HG03442 (cell line): ENCODE measurements around the gene ABCG2.

ENCODE experiments used
- ATAC-seq: cut with Tn5 transposase; IDR thresholded peaks from one replicate; pipeline ENCODE4 v1.9.1; 2021; ENCODE audit warnings: mild to moderate bottlenecking, moderate library complexity; ENCODE audit not compliant: unreplicated experiment

ABCG2 gene

GRCh38 chr4:88077911-88078524, 80.4 kb downstream of the ABCG2 start:
- ATAC-seq = no peak

- ATAC-seq = no peak
Observed at GRCh38 chr4:88075336-88075735, 83.1 kb downstream of the ABCG2 start.

DNA sequence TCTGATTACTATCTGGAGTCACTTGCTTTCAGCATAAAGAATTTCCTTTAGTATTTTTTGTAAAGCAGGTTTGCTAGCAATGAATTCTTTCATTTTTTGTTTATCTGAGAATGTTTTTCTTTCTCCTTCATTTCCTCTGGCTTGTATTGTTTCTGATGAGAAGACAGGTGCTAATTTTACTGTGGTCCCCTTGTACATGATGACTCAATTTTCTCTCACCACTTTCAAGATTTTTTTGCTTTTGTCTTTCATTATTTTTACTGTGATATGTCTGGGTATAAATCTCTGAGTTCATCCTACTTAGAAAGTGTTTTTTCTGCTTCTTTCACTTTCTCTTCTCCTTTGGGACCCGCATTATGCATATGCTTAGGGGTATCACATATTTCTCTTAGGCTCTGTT, 88.4 kb downstream of the ABCG2 start:
- ATAC-seq = no peak

- ATAC-seq = no peak
Observed at GRCh38 chr4:88064410-88064809, 94.0 kb downstream of the ABCG2 start.

GRCh38 chr4:88063634-88064296, 94.7 kb downstream of the ABCG2 start:
- no peak for ATAC-seq

DNA sequence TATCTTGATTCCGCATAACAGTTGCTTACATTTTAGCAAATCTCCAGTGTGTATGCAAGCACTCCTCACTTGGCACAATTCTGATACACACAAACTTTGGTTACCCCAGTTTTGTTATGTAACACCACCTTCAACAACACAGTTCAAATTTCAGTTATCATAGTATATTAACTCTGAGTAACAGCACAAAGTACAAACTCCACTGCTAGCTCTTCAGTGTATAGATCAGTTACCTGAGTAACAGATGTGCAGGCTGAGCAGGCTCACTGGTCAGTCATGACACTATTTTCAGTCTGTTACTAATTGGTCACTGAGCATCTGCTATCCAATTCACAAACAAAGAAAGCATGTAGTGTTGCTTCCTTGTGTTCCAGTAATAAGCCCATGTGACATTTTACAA, 95.6 kb downstream of the ABCG2 start:
- ATAC-seq = no peak

GRCh38 chr4:88062311-88062710, 96.1 kb downstream of the ABCG2 start:
- no peak for ATAC-seq

DNA sequence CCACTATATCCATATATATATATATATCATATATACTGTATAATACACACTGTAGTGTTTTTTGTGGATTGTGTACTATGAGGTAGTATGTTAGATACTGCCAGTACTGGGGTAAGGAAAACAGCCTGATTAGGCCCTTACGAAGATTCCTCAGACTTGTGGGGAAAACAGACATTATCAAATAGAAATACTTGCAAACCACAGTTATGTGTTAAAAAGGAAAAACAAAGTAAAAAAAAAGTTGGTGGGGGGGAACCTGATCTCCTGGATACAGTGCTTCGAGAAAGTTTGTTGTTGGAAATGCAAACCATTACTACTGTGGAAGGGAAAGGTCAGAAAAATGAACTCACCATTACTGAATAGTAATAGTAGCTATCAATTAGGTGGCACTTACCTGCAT, 98.0 kb downstream of the ABCG2 start:
- no peak for ATAC-seq

DNA sequence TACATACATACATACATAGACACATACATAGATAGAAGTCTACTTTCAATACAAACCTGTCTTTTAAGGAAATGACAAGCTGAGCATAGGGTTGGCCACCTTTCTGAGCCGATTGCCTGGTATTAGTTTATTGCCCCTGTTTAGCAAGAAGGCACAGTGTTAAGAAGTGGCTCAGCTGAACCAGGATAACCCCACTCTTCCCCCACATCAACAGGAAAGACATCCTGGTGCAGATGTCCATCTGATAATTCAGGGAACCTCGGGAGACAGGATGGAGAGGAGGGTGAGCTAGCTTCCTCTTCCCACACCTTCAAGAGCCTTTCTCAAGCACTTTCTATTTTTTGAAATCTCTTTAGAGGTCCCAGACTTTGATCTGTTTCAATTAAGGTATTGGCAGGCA, 98.7 kb downstream of the ABCG2 start:
- no peak for ATAC-seq

GRCh38 chr4:88058295-88058694, 100.1 kb downstream of the ABCG2 start:
- no peak for ATAC-seq

GRCh38 chr4:88054901-88055300, 103.5 kb downstream of the ABCG2 start:
- no peak for ATAC-seq

DNA sequence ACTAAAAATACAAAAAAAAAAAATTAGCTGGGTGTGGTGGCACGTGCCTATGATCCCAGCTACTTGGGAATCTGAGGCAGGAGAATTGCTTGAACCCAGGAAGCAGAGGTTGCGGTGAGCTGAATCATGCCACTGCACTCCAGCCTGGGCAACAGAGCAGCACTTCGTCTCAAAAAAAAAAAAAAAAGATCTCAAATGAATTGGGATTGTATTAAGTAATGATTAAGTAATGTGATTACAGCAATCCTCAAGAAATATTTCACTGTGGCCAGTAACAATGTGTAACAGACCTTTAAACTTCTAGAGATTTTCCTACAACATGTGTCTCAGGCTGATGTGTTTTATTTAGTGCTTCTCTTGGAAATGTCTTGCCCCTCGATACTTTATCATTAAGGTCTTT, 104.2 kb downstream of the ABCG2 start:
- ATAC-seq = no peak

- ATAC-seq = no peak
Observed at GRCh38 chr4:88045021-88045420, 113.4 kb downstream of the ABCG2 start.

DNA sequence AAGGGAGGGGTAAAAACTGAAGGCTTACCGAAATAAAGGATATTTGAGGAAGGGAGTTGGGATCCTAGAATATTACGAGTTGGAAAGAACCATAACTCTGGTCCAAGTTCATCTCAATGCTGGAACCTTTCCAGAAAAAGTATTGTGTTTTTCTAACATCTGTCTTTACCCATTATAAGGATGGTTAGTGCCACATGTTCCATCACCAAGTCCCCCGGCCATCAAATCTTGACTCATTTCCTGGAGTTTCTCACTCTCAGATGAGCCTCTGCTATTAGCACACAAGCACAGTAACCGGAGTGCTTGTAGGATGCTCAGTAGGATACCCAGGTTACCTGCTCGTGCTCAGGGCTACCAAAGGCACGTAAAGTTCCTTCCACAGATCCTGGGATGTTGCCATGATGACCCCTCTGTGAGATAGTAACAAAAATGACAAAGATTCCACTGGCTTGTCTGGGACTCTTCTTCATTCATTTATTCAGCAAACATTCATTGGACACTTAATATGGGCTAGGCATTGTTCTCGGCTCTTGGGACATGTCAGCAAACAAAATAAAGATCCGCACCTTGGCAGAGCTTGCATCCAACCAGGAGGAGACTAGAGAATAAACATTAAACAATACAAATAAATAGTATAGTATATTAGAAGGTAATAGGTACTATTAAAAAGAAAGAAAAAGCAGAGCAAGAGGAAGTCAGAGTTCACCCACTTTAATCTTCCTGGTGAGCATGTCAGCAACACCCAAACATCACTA, 114.7 kb downstream of the ABCG2 start:
- no peak for ATAC-seq

DNA sequence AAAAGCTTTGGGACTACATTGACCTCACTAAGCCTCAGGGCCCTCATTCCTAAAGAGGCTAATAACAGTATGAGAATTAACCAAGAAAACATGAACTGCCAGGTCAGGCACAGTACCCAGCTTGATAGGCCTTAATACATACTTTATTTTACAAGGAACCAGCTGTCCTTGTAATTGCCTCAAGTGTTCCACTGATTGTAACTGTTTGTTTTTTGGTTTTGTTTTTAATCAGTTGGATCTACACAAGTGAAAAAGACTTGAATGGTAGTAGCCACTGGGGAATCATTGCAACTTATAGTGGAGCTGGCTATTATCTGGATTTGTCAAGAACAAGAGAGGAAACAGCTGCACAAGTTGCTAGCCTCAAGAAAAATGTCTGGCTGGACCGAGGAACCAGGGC, 115.4 kb downstream of the ABCG2 start:
- ATAC-seq = no peak

- no peak for ATAC-seq
Observed at GRCh38 chr4:88041626-88042025, 116.8 kb downstream of the ABCG2 start.

DNA sequence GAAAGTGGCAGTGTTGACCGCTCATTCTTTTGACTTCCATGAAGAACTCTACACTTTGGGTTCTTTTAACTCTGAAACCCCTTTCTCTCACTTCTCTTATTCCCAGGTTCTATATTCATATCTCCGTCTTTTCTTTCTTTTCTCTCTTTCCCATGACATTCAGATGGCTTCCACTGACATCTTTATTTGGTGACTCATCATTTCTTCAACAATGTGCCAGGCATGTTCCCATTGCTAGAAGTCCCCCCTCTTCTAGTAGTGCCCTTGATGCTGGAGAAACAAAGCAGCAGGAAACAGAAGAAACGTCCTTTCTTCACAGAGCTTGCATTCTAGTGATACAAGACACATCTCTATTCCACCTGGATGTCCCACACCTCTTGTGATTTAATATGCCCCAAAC, 117.7 kb downstream of the ABCG2 start:
- ATAC-seq = no peak
